Activated CD4-positive, alpha-beta T cell treated with anti-CD3 and anti-CD28 coated beads for 1 hour (primary cell): ENCODE data around the gene OR2AJ1.

ENCODE experiments used
- DNase-seq: peaks from one replicate; pipeline ENCODE4 v3.0.0-alpha.2; 2020

Gene OR2AJ1

GRCh38 chr1:247962911-247963588, 38.4 kb downstream of the OR2AJ1 start:
- no peak for DNase-seq

GRCh38 chr1:247964933-247965332, 40.2 kb downstream of the OR2AJ1 start, which contains the start of gene OR2AK2:
Gene OR2AK2, plus strand, starts transcription at chr1:247965233. Its CDS starts 144 bp downstream, at chr1:247965377.
- DNase-seq: no peak

- no peak for DNase-seq
Measured at GRCh38 chr1:247966532-247967204, 42.0 kb downstream of the OR2AJ1 start.
